Ovary (tissue), 3 donors: Measurements from ENCODE around the gene KYNU.

Source experiments
- EP300 ChIP-seq: sonication (generic); formaldehyde crosslinking; IDR thresholded peaks from one replicate; pipeline ENCODE4 v1.6.1; 2017; ENCODE audit warnings: antibody characterized with exemption
- POLR2A ChIP-seq: fragments of 450-650 bp; IDR thresholded peaks from one replicate; pipeline ENCODE4 v1.6.1; 2017; ENCODE audit warnings: antibody characterized with exemption, mild to moderate bottlenecking, moderate library complexity
- TF ChIP-seq, protein P1 (sequence below), 3 donors: fragments of 450-650 bp in 2 of 3; fragments of 200-600 bp in 1 of 3; IDR thresholded peaks; one replicate each; pipeline versions ENCODE4 v1.5.1 to v1.8.0; 2016 to 2022; ENCODE audit warnings: antibody characterized with exemption in 3 of 3, mild to moderate bottlenecking in 1 of 3
- donor health status: DM: no; HTN: no; CAD: no.

DNA sequence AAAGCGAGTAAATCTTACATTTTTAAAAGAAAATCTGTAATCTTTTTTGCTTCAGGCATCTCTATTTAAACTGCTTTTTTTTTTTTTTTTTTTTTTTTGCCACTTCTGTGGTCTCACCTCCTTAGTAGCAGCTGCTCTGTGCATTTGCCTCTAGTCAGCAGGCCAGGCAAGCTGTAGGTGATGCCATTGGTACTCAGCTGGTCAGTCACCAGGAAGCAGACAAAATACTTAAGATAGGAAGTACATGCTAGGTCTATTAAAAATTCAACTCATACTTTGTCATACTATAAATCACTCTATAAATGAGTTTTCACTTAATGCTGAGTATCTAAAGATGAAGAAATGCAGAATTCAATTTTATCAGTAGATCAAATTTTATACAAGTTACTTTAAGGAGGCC lies 83.7 kb downstream of the KYNU start:
- TF ChIP-seq, protein P1, sequence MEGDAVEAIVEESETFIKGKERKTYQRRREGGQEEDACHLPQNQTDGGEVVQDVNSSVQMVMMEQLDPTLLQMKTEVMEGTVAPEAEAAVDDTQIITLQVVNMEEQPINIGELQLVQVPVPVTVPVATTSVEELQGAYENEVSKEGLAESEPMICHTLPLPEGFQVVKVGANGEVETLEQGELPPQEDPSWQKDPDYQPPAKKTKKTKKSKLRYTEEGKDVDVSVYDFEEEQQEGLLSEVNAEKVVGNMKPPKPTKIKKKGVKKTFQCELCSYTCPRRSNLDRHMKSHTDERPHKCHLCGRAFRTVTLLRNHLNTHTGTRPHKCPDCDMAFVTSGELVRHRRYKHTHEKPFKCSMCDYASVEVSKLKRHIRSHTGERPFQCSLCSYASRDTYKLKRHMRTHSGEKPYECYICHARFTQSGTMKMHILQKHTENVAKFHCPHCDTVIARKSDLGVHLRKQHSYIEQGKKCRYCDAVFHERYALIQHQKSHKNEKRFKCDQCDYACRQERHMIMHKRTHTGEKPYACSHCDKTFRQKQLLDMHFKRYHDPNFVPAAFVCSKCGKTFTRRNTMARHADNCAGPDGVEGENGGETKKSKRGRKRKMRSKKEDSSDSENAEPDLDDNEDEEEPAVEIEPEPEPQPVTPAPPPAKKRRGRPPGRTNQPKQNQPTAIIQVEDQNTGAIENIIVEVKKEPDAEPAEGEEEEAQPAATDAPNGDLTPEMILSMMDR (IDR thresholded peaks at IDR 0.05): no peak
- TF ChIP-seq POLR2A (no peak), EP300 (no peak)
